Heart right ventricle (tissue), 16 donors: Measurements from ENCODE around the gene NPTXR. TPM values are rescaled to one million over a fixed set of nuclear protein-coding genes. Genes with fewer than 3 reads are reported as not detected.

Experiments
- ATAC-seq, 8 donors: fragments of 200-7000 bp; cut with Tn5 transposase; one replicate each; pipeline ENCODE4 v1.9.1; 2020; ENCODE audit warnings: mild to moderate bottlenecking in 8 of 8, moderate library complexity in 8 of 8, moderate number of reproducible peaks in 1 of 8
- DNase-seq, 2 donors: peaks; one replicate each; pipeline ENCODE4 v3.0.0-alpha.2; 2020
- H3K27ac ChIP-seq, 10 donors: fragments of 200-600 bp; sonication (generic) in 2 of 10; one replicate each; pipeline versions ENCODE4 v1.5.0 to v1.8.0; 2020 to 2022; ENCODE audit warnings: mild to moderate bottlenecking in 3 of 10
- H3K27me3 ChIP-seq, 7 donors: fragments of 200-600 bp; one replicate each; pipeline ENCODE4 v1.8.0; 2021 to 2022; ENCODE audit warnings: mild to moderate bottlenecking in 2 of 7
- H3K36me3 ChIP-seq, 9 donors: fragments of 200-600 bp; sonication (generic) in 1 of 9; one replicate each; pipeline versions ENCODE4 v1.5.0 to v1.8.0; 2020 to 2022; ENCODE audit warnings: mild to moderate bottlenecking in 2 of 9
- H3K4me1 ChIP-seq, 9 donors: fragments of 200-600 bp; sonication (generic) in 1 of 9; one replicate each; pipeline versions ENCODE4 v1.5.0 to v1.8.0; 2020 to 2022; ENCODE audit warnings: mild to moderate bottlenecking in 4 of 9
- H3K4me3 ChIP-seq, 10 donors: fragments of 200-600 bp; sonication (generic) in 2 of 10; one replicate each; pipeline versions ENCODE4 v1.5.0 to v1.8.0; 2020 to 2022; ENCODE audit warnings: mild to moderate bottlenecking in 7 of 10, moderate library complexity in 2 of 10
- H3K9me3 ChIP-seq, 11 donors: fragments of 200-600 bp in 10 of 11; sonication (generic) in 2 of 11; one replicate each; pipeline versions ENCODE4 v1.5.0 to v1.8.0; 2013 to 2022; ENCODE audit warnings: mild to moderate bottlenecking in 2 of 11, control low read depth in 1 of 11, moderate library complexity in 1 of 11
- WGBS, 2 donors: extraction: QIAGEN DNeasy Blood & Tissue Kit; methylation state at CpG; one replicate each; pipeline ENCODE4 v1.1.7; 2013; ENCODE audit warnings: inconsistent platforms in 1 of 2; 5-methylcytosine and 5-hydroxymethylcytosine counted together
- intact Hi-C, 10 donors: fragments of 100-400 bp; cut with DNase I; formaldehyde crosslinking; loops; one replicate each; pipeline versions ENCODE4 v1.11.1 to v1.14.2; 2022
- polyA plus RNA-seq, 2 donors: library from polyadenylated mRNA; stranded (reverse); fragments of 200-250 nt; gene quantifications; one replicate each; pipeline ENCODE4 v1.2.3, GENCODE V29; 2013
- total RNA-seq, 10 donors: library from RNA; stranded (reverse); fragmentation: NEBNext Ultra II Directional in 3 of 10; extraction: Animal tissue kit (Norgen Biotek cat#: 25700) in 3 of 10; gene quantifications; one replicate each; pipeline versions ENCODE4 v1.2.1 to v1.2.4, GENCODE V29; 2021 to 2023
- TF ChIP-seq, protein P1 (sequence below), 9 donors: fragments of 200-600 bp; sonication (generic) in 2 of 9; IDR thresholded peaks; one replicate each; pipeline versions ENCODE4 v1.5.0 to v1.8.0; 2021 to 2022; ENCODE audit warnings: antibody characterized with exemption in 9 of 9, mild to moderate bottlenecking in 5 of 9, moderate library complexity in 1 of 9
- donor health status: Arrhythmogenic right ventricular cardiomyopathy.
- donor health status: ischemic (EF 13 %, LVEDD 7.1; RV severe dilation, severe dysfunction).
- donor health status: healthy with polysubstance abuse.
- donor health status: DM: no; HTN: yes; CAD: no.
- donor health status: DM: no; HTN: no; CAD: no.
- donor health status: ischemic (EF 25% LVEDD 6.9; RV normal size, moderate dysfunction).
- donor health status: ischemic (EF 25% LVEDD 5.7; RV mildly dilated, moderate dysfunction).
- donor health status: healthy.
- donor health status: DM: yes; HTN: yes; CAD: no.
- donor health status: Ischemic cardiomyopathy.
- donor health status: ischemic (EF 35%, LVEDD 5.7; RV mildly dilated, moderate dysfunction).
- donor health status: nonischemic (EF 11% LVEDD 7.7; RV severe dilation, severe dysfunction).
- donor health status: DM: yes; HTN: yes; CAD: no.
- donor health status: PGD.
- donor health status: ischemic (EF 29% LVEDD 5.4; RV normal size, mild dysfunction).
- donor health status: nonischemic (EF 23%, LVEDD 6.1; RV moderate dilation, normal function).

NPTXR gene
- total and polyA plus RNA-seq, 12 donors = 8.6 to 32.9 (median 21.4) TPM

DNA sequence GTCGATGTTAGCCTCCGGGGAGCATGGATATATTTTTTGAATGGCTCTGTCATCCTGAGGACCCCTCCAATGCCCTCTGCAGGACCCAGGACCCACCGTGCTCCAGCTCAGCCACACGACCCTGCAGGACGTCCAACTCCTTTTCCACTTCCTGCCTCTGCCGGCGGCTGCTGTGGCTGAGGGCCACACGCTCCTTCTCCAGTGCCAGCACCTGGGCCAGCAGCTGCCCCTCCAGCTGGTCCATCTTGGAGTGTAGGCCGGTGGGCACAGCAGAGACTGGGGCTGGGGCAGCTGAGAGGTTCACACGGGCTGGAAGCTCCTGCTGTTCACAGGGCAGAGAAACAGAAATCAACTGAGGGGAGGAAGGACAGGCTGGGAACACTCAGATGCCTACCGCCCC is 15.6 kb downstream of the NPTXR start:
- no peaks in the 10 kb centered on the region for H3K27me3 ChIP-seq
- DNase-seq (no peak), ATAC-seq (no peak)
- H3K4me3 ChIP-seq = no peak overlapping the region
- WGBS, 2 donors = 61 to 64% methylated on average over 11 of the region's 11 CpGs
- H3K36me3 ChIP-seq = peaks cover 0 to 3% (median 0%) of the 10 kb centered on the region in 9 donors
- H3K27ac ChIP-seq = no peak overlapping the region
- intact Hi-C loops = loop anchor here in 1 of 10 donors (10.0 kb wide), 1 partner anchor 53 kb away; no protein-coding TSS in a partner anchor
- TF ChIP-seq, protein P1, sequence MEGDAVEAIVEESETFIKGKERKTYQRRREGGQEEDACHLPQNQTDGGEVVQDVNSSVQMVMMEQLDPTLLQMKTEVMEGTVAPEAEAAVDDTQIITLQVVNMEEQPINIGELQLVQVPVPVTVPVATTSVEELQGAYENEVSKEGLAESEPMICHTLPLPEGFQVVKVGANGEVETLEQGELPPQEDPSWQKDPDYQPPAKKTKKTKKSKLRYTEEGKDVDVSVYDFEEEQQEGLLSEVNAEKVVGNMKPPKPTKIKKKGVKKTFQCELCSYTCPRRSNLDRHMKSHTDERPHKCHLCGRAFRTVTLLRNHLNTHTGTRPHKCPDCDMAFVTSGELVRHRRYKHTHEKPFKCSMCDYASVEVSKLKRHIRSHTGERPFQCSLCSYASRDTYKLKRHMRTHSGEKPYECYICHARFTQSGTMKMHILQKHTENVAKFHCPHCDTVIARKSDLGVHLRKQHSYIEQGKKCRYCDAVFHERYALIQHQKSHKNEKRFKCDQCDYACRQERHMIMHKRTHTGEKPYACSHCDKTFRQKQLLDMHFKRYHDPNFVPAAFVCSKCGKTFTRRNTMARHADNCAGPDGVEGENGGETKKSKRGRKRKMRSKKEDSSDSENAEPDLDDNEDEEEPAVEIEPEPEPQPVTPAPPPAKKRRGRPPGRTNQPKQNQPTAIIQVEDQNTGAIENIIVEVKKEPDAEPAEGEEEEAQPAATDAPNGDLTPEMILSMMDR (IDR thresholded peaks at IDR 0.05) = no peak
- peaks cover 0 to 3% (median 0%) of the 10 kb centered on the region in 9 donors for H3K4me1 ChIP-seq
- H3K9me3 ChIP-seq = peaks cover 0 to 3% (median 0%) of the 10 kb centered on the region in 11 donors

DNA sequence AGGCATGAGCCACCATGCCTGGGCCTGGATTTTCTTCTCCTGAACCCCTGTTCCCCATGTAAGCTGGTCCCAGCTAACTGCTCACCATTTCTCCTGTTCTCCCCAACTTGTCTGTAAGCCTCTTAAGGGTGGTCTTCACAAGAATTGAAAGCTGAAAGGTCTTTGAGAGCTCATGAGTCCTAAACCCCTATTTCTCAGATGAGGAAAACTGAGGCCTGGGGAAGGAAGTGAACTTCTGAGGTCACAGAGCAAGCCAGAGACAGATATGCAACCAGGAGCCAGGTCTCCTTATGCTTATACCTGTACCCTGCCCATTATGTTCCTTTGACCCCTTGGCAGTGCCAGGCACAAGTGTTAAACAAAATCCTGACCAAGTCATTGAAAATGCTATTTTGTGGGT is 16.3 kb downstream of the NPTXR start:
- intact Hi-C loops = loop anchor here in 1 of 10 donors (10.0 kb wide), 1 partner anchor 53 kb away; no protein-coding TSS in a partner anchor
- no peak overlapping the region for H3K27ac ChIP-seq
- H3K36me3 ChIP-seq = peaks cover 0 to 3% (median 0%) of the 10 kb centered on the region in 9 donors
- H3K9me3 ChIP-seq = peaks cover 0 to 3% (median 0%) of the 10 kb centered on the region in 11 donors
- no peak overlapping the region for H3K4me3 ChIP-seq
- no peak for ATAC-seq
- no peak for DNase-seq
- H3K4me1 ChIP-seq = peaks cover 0 to 3% (median 0%) of the 10 kb centered on the region in 9 donors
- TF ChIP-seq, protein P1 (IDR thresholded peaks at IDR 0.05) = no peak
- H3K27me3 ChIP-seq = no peaks in the 10 kb centered on the region

- DNase-seq (no peak), ATAC-seq (no peak)
- Histone ChIP-seq H3K9me3 (peaks cover 0 to 3% (median 0%) of the 10 kb centered on the region in 11 donors), H3K4me3 (no peak overlapping the region), H3K4me1 (peaks cover 0 to 3% (median 0%) of the 10 kb centered on the region in 9 donors), H3K36me3 (peaks cover 0 to 3% (median 0%) of the 10 kb centered on the region in 9 donors), H3K27ac (no peak overlapping the region), H3K27me3 (no peaks in the 10 kb centered on the region)
- WGBS, 2 donors = 78 to 79% methylated on average over 5 of the region's 5 CpGs
- intact Hi-C loops = loop anchor here in 1 of 10 donors (10.0 kb wide), 1 partner anchor 52 kb away; no protein-coding TSS in a partner anchor
- TF ChIP-seq, protein P1 (IDR thresholded peaks at IDR 0.05) = no peak
Measured at GRCh38 chr22:38826801-38827200, 17.0 kb downstream of the NPTXR start.

DNA sequence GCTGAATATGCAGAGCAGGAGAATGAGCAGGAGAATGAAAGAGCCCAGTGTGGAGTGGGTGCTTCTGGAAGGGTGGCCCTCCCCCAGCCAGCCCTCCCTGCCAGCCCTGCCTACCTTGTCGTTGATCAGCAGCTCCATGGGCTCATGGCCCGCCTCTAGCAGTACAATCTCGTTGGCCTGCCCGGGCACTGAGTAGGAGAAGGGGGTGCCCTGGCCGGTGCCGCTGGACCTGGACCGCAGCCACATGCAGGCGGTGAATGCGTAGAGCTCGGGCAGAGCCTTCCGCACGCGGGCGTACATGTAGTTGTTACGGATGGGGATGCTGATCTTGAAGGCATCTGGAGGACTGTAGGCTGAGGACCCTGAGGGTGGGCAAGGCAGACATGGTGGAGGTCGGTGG is 17.4 kb downstream of the NPTXR start:
- H3K4me1 ChIP-seq = peaks cover 0 to 3% (median 0%) of the 10 kb centered on the region in 9 donors
- no peak for DNase-seq
- H3K4me3 ChIP-seq = no peak overlapping the region
- H3K27me3 ChIP-seq = no peaks in the 10 kb centered on the region
- H3K36me3 ChIP-seq = peaks cover 0 to 3% (median 0%) of the 10 kb centered on the region in 9 donors
- intact Hi-C loops = loop anchor here in 1 of 10 donors (10.0 kb wide), 1 partner anchor 52 kb away; no protein-coding TSS in a partner anchor
- H3K27ac ChIP-seq = no peak overlapping the region
- TF ChIP-seq, protein P1 (IDR thresholded peaks at IDR 0.05) = no peak
- H3K9me3 ChIP-seq = peaks cover 0 to 3% (median 0%) of the 10 kb centered on the region in 11 donors
- no peak for ATAC-seq
- WGBS, 2 donors = 85 to 88% methylated on average over 16 of the region's 16 CpGs
